ENCODE data around the gene GPATCH11.

GPATCH11 gene

GRCh38 chr2:37070931-37071330 is 13.4 kb upstream of the GPATCH11 start:
- H3K9me2 ChIP-seq (replicated peaks; ENCODE audit: insufficient read depth, low read length) = no peaks in the 10 kb centered on the region
- no peaks in the 10 kb centered on the region for H3K27me3 ChIP-seq (replicated peaks; ENCODE audit: insufficient read depth, low read length)
- H3K9ac ChIP-seq (ENCODE audit: low read length) = no peak overlapping the region
- H3K4me2 ChIP-seq (ENCODE audit: low read depth, low read length) = no peak overlapping the region
- no peaks in the 10 kb centered on the region for H4K20me1 ChIP-seq (ENCODE audit: insufficient read depth, low read length)
- H3K27ac ChIP-seq (ENCODE audit: low read length) = no peak overlapping the region
- no peak for DNase-seq
- no peaks in the 10 kb centered on the region; the same call in 1 of the 2 replicates for H3K36me3 ChIP-seq (replicated peaks; ENCODE audit: insufficient read depth, low read length)
- no peaks in the 10 kb centered on the region for H3K9me3 ChIP-seq (replicated peaks; ENCODE audit: insufficient read depth, low read length)
- H3K4me3 ChIP-seq (ENCODE audit: low read length) = no peak overlapping the region
- H3K4me1 ChIP-seq (ENCODE audit: low read length) = no peaks in the 10 kb centered on the region
- no peak overlapping the region for H2AFZ ChIP-seq (ENCODE audit: low read length)
- H3K79me2 ChIP-seq (ENCODE audit: low read length) = peaks cover 30% of the 10 kb centered on the region
- no peaks in the 10 kb centered on the region for H3F3A ChIP-seq (ENCODE audit: insufficient read depth, low read length)
- TF ChIP-seq EZH2 (optimal IDR thresholded peaks at IDR 0.05; ENCODE audit: low read depth, low read length) (no peak), CTCF (IDR thresholded peaks at IDR 0.05; ENCODE audit: low read length) (no peak), EZH2phosphoT487 (IDR thresholded peaks at IDR 0.05; ENCODE audit: low read length) (no peak)

GRCh38 chr2:37080266-37080665 is 4.1 kb upstream of the GPATCH11 start:
- no peak overlapping the region for H3K4me3 ChIP-seq (ENCODE audit: low read length)
- no peaks in the 10 kb centered on the region for H3K27me3 ChIP-seq (replicated peaks; ENCODE audit: insufficient read depth, low read length)
- no peak overlapping the region for H3K9ac ChIP-seq (ENCODE audit: low read length)
- TF ChIP-seq EZH2 (optimal IDR thresholded peaks at IDR 0.05; ENCODE audit: low read depth, low read length) = no peak
- TF ChIP-seq CTCF (IDR thresholded peaks at IDR 0.05; ENCODE audit: low read length) = no peak
- no peak for TF ChIP-seq EZH2phosphoT487 (IDR thresholded peaks at IDR 0.05; ENCODE audit: low read length)
- H3K4me1 ChIP-seq (ENCODE audit: low read length) = peaks cover 28% of the 10 kb centered on the region
- no peaks in the 10 kb centered on the region for H3K9me2 ChIP-seq (replicated peaks; ENCODE audit: insufficient read depth, low read length)
- no peaks in the 10 kb centered on the region for H4K20me1 ChIP-seq (ENCODE audit: insufficient read depth, low read length)
- H3K79me2 ChIP-seq (ENCODE audit: low read length) = peaks cover 80% of the 10 kb centered on the region
- peaks cover 4% of the 10 kb centered on the region for H3K36me3 ChIP-seq (replicated peaks; ENCODE audit: insufficient read depth, low read length)
- no peak overlapping the region for H2AFZ ChIP-seq (ENCODE audit: low read length)
- peaks cover 10% of the 10 kb centered on the region for H3F3A ChIP-seq (ENCODE audit: insufficient read depth, low read length)
- peak overlapping the region; percentile 39 for H3K4me2 ChIP-seq (ENCODE audit: low read depth, low read length)
- no peaks in the 10 kb centered on the region for H3K9me3 ChIP-seq (replicated peaks; ENCODE audit: insufficient read depth, low read length)
- DNase-seq = no peak
- H3K27ac ChIP-seq (ENCODE audit: low read length) = peak overlapping the region; percentile 30; the same call in 1 of the 2 replicates

- Histone ChIP-seq H3K9ac (ENCODE audit: low read length) (no peak overlapping the region), H3F3A (ENCODE audit: insufficient read depth, low read length) (peaks cover 10% of the 10 kb centered on the region), H3K4me1 (ENCODE audit: low read length) (peaks cover 32% of the 10 kb centered on the region), H2AFZ (ENCODE audit: low read length) (no peak overlapping the region), H3K27me3 (replicated peaks; ENCODE audit: insufficient read depth, low read length) (no peaks in the 10 kb centered on the region), H4K20me1 (ENCODE audit: insufficient read depth, low read length) (no peaks in the 10 kb centered on the region), H3K4me3 (ENCODE audit: low read length) (no peak overlapping the region), H3K36me3 (replicated peaks; ENCODE audit: insufficient read depth, low read length) (peaks cover 4% of the 10 kb centered on the region; the same call in 1 of the 2 replicates), H3K27ac (ENCODE audit: low read length) (peak overlapping the region; percentile 30; the same call in 1 of the 2 replicates), H3K9me2 (replicated peaks; ENCODE audit: insufficient read depth, low read length) (no peaks in the 10 kb centered on the region), H3K4me2 (ENCODE audit: low read depth, low read length) (peak overlapping the region; percentile 39), H3K9me3 (replicated peaks; ENCODE audit: insufficient read depth, low read length) (no peaks in the 10 kb centered on the region), H3K79me2 (ENCODE audit: low read length) (peaks cover 84% of the 10 kb centered on the region)
- no peak for TF ChIP-seq EZH2 (optimal IDR thresholded peaks at IDR 0.05; ENCODE audit: low read depth, low read length)
- no peak for TF ChIP-seq CTCF (IDR thresholded peaks at IDR 0.05; ENCODE audit: low read length)
- no peak for TF ChIP-seq EZH2phosphoT487 (IDR thresholded peaks at IDR 0.05; ENCODE audit: low read length)
- no peak for DNase-seq
These were observed 3.6 kb upstream of the GPATCH11 start for GRCh38 chr2:37080689-37081088.

Measured in MM.1S (cell line).